ENCODE data around the gene SRPX2. TPM values are rescaled to one million over a fixed set of nuclear protein-coding genes. Genes with fewer than 3 reads are reported as not detected.

Gene SRPX2
- total and polyA plus RNA-seq, 12 donors, result 9.0 to 73.3 (median 17.9) TPM

DNA sequence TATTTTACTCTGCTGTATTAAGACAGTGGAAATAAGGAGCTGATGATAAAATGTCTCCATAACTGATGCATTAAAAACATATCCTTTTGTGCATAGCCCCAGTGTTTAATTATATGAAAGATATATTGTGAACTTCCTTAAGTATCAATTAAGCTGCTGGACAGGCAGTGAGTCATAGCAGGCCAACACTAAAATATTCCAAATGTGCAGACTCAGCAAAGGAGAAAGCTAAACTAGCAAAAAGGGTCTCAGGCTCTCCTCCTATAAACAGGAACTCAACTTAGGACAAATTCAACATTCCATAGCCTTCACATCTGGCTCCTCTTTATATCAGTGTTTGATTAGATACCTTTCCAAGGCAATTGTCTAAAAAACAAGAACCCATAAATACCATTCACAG, 43.7 kb upstream of the SRPX2 start:
- Histone ChIP-seq H3K9me3 (replicated peaks in 1 of 3) (no peaks in the 10 kb centered on the region), H3K27me3 (peaks cover 2% of the 10 kb centered on the region), H3K4me3 (no peak overlapping the region), H3K27ac (no peak overlapping the region), H3K4me1 (replicated peaks in 1 of 2) (no peaks in the 10 kb centered on the region), H3K36me3 (replicated peaks in 1 of 2) (no peaks in the 10 kb centered on the region)
- TF ChIP-seq CTCF (IDR thresholded peaks at IDR 0.05), result no peak
- no peak for TF ChIP-seq POLR2A (IDR thresholded peaks at IDR 0.05)
- intact Hi-C loops (cut with DNase I), result no loop called here
- no peak for DNase-seq

GRCh38 chrX:100600758-100601157, 43.2 kb upstream of the SRPX2 start:
- no peaks in the 10 kb centered on the region for H3K4me1 ChIP-seq (replicated peaks in 1 of 2)
- H3K36me3 ChIP-seq (replicated peaks in 1 of 2), result no peaks in the 10 kb centered on the region
- H3K4me3 ChIP-seq, result no peak overlapping the region
- H3K27me3 ChIP-seq, result peaks cover 5% of the 10 kb centered on the region
- no peak for TF ChIP-seq POLR2A (IDR thresholded peaks at IDR 0.05)
- TF ChIP-seq CTCF (IDR thresholded peaks at IDR 0.05), result no peak
- DNase-seq, result no peak
- H3K27ac ChIP-seq, result no peak overlapping the region
- H3K9me3 ChIP-seq (replicated peaks in 1 of 3), result no peaks in the 10 kb centered on the region
- intact Hi-C loops (cut with DNase I), result no loop called here
- WGBS, 4 donors, result 36 to 46% (median 39%) methylated on average over 1 of the region's 1 CpG

GRCh38 chrX:100606753-100607152, 37.2 kb upstream of the SRPX2 start:
- Histone ChIP-seq H3K27me3 (peaks cover 5% of the 10 kb centered on the region), H3K4me1 (replicated peaks in 1 of 2) (no peaks in the 10 kb centered on the region), H3K27ac (no peak overlapping the region), H3K4me3 (no peak overlapping the region), H3K9me3 (replicated peaks in 1 of 3) (no peaks in the 10 kb centered on the region), H3K36me3 (replicated peaks in 1 of 2) (no peaks in the 10 kb centered on the region)
- TF ChIP-seq POLR2A (IDR thresholded peaks at IDR 0.05) (no peak), CTCF (IDR thresholded peaks at IDR 0.05) (no peak)
- intact Hi-C loops (cut with DNase I), result no loop called here
- WGBS, 4 donors, result 56 to 77% (median 66%) methylated on average over 1 of the region's 1 CpG
- no peak for DNase-seq

DNA sequence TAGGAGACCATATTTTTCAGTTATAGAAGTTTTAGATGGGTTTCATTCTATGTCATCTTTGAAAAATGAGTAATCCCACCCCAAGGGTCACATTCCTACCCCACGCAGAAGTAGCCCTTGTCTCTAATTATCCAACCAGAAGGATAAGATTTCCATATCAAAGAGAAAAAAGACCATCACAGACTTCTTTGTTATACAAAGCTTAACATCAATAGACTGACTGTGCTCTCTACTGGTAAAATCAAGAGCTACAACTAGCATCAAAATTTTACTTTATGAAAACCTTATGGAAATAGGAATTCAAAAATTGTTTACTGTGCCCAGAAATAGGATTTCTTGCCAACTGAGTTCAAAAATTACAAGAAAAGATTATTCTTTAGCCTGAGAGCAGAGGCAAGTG, 34.4 kb upstream of the SRPX2 start:
- no peak overlapping the region for H3K27ac ChIP-seq
- H3K9me3 ChIP-seq (replicated peaks in 1 of 3), result no peaks in the 10 kb centered on the region
- no peak overlapping the region for H3K4me3 ChIP-seq
- DNase-seq, result no peak
- 8 to 55% (median 28%) methylated on average over 1 of the region's 1 CpG for WGBS, 4 donors
- H3K36me3 ChIP-seq (replicated peaks in 1 of 2), result no peaks in the 10 kb centered on the region
- TF ChIP-seq CTCF (IDR thresholded peaks at IDR 0.05) (no peak), POLR2A (IDR thresholded peaks at IDR 0.05) (no peak)
- intact Hi-C loops (cut with DNase I), result no loop called here
- H3K27me3 ChIP-seq, result peaks cover 5% of the 10 kb centered on the region
- H3K4me1 ChIP-seq (replicated peaks in 1 of 2), result no peaks in the 10 kb centered on the region
